ENCODE results near the gene OSBPL6.
"Not testable (repeated sequence)": the region's sequence is repeated elsewhere in the genome, so short reads cannot be mapped to it uniquely, and the experiment has no call there.

Gene OSBPL6

DNA sequence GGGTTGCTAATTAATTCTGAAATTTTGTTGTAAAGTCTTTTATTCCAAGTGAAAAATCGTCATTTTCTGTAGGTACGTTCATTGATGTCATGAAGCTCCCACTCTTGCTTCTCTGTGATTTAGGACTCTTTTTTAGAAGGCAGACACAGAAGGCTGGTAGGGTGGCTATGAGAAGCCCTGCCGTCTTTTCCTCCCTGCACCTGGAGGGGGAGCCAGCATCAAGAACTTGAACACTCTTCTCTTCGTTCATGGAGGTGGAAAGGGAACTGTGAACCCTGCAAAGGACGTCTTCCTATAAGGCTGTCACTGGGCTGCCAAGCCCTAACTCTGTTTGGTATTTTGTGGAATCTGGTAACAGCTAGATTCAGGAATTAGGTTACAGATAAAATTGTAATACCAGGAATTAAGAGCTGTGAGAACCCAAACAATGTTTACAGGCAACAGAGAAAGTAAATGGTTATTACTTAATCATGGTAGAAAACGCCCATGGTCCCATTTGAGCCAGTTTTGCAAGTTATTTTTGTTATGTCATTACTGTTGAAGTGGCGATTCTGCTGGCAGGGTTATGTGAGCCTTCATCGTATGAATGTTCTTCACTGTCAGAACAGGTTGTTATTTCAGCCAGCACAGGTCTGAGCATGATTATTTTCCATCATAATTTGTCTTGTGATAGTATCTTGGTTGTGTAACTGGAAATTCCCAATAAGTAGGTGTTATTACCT, 112.2 kb downstream of the OSBPL6 start:
- DNase-seq, result peak; percentile 4

DNA sequence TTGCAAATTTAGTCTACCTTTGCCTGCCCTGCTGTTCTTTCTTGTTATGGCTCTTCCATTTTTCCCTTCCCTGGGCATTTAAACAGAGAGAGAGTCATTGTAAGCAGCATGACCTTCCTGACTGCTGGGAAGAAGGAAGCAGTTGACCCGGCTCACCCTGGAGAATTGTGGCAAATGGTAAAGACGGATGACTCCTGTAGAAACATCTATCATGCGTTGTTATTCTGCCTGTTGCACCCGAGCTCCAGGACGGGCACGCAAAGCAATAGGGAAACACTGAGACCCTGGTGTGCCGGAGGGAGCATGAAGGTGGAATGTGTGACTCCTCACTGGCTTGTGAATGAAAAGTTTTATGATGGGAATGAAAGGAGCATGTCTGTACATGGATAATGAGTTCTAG, 113.3 kb downstream of the OSBPL6 start:
- DNase-seq, result no peak

DNA sequence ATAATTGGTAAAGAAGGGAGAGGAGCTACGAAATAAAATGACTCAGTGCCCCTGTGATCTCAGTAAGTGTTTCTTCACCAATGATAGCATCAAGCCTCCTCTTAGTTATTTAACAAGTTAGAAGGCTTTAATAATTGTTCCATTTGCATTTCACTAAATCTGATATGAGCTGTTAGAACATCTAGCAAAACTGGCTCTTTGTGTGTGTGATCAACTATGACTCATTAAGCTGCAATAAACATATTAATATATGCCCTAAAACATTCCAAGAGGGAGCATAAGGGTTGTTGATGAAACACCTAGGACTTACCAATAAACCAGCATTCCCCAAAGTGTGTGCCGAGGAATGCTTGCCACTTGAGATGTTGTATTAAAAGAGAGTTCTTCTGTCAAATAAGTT, 115.2 kb downstream of the OSBPL6 start:
- DNase-seq, result no peak

DNA sequence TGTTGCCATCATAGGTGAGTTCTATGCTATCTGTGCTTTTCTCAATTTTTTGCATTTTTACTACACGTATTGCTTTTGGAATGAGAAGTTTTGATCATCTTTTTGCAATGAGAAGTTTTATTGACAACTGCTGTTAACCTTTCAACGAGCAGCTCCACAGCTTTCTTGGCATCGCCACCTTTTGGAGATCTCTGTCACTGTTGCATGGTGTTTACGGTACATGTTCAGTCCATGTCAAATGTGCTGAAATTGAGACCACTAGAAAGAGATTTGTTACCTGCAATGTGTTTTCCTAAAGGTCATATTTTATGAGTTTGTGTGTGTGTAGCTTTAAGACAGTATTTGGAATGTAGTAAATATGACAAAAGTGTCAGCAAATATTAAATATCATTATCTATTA, 120.8 kb downstream of the OSBPL6 start:
- DNase-seq, result no peak

DNA sequence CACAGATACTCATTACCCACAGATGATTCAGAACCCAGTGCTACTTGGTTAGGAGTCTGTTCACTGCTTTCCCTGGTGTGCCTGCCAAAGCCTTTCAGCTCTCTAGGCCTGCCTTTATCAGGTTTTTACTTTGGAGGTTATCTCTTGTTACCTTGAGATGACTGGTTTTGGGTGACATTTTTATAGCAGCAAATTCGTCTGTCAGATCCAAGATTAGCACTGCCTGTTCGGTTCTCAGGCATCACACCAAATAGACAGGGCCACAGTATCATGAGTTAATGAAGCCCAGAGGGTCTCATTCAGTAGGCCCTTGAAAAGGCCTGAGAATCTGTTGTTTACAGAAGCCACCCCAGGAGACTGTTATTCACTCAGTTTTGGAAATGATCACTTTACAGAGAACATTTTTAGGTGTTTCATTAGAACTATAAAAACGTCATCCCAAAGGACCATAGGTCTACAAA, 121.2 kb downstream of the OSBPL6 start:
- no peak for DNase-seq

DNA sequence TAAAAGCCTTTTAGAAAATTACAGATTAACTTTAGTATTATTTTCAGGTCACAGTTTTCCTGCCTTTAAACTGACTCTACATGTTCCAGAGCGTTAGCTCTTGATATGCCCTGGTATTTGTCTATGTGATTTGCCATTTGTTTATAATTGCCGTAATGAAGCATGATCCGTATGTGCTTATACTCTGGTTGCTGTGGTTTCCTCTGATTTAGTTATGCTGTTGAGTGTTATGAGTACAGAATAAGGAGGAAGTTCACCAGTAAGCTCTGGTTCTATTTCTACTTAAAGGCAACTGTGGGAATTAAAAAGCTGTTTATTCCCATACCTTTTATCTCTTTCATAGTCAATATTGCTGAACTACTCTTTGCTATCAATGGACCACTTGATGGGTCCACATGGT, 123.5 kb downstream of the OSBPL6 start:
- DNase-seq, result no peak

DNA sequence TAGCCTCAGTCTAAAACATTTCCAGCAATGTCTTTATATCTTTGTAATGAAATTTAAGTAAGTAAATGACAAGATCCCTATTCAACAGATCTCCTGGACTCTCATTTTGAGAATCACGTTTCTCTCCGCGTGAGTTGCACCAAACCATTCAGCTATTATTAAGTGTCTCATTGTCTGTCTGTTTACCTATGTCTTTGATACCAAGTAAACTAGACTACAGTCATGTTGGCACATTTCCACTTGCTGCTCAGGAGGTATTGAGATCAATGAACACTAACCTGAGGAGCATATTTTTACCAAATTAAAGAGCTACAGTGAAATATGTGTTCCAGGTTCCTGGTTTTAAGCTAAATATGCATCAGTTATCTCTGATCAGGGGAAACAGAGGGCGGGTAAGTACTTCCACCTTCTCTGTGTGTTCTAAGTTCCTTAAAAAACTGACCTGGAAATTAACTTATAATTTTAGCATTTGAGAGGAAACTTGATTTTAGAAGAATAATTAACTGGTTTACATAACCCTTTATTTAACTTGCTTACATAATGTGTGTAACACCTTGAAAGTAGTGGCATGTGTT, 125.8 kb downstream of the OSBPL6 start:
- DNase-seq, result no peak

DNA sequence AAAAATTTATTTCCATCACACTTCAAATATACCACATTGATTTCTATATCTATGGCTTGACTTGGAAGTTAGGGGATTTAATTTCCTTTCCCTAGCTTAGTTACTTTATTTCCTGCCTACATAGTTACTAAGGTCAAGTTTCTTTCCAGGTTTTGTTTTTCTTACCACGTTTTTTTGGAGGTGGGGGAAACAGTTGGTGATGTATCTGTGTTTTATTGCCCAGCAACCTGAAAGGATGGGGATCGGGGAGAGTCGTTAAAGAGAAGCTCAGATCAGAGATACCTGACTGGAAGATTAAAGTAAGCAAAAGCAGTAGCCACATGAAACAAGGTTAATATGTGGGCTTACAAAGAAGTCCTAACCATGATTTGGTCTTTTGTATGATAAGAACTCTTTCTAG, 127.8 kb downstream of the OSBPL6 start:
- DNase-seq, result no peak

DNA sequence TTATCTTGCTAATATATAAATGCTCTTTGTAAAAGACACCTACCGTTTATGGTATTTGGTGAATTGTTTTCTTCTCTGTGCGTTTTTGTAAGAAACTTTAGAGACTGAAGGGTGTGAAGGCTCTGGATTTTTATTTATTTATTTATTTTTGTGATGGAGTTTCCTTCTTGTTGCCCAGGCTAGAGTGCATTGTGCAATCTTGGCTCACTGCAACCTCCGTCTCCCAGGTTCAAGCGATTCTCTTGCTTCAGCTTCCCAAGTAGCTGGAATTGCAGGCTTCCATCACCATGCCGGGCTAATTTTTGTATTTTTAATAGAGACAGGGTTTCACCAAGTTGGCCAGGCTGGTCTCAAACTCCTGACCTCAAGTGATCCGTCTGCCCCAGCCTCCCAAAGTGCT, 129.0 kb downstream of the OSBPL6 start:
- DNase-seq, result not testable (repeated sequence)

DNA sequence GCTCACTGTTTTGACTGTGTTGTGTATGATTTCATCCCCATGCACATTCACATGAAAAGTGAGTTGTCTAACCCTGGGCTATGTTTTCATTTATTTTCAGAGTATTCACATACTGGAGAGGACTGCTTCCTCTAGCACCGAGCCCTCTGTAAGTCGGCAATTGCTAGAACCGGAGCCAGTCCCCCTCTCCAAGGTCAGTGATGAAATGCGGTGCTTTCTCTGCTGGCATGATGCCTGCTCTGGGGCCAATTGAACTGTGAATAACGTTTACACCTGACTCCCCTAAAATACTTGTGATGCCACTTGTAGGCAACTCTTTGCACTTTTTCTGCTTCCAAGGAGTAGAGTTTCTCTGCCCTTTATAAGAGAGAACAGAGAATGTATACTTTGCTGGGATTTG, 129.8 kb downstream of the OSBPL6 start:
- no peak for DNase-seq

DNA sequence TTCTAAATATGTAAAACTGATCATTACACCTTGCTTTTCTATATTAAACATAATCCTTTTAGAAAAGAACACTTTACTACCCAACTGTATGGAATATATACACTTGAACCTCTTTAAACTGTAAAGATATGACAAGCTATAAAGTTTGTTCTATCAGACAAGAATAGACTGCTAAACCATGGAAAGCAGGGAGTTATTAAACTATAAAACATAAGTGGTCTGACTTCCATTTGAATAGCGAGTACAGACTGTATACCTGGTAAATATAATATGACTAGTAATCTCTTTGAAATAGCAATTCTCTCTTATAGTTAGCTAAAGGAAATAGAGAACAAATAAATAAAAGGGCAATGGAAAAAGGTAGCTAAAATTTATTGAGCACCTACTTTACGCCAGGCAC, 131.0 kb downstream of the OSBPL6 start:
- no peak for DNase-seq

DNA sequence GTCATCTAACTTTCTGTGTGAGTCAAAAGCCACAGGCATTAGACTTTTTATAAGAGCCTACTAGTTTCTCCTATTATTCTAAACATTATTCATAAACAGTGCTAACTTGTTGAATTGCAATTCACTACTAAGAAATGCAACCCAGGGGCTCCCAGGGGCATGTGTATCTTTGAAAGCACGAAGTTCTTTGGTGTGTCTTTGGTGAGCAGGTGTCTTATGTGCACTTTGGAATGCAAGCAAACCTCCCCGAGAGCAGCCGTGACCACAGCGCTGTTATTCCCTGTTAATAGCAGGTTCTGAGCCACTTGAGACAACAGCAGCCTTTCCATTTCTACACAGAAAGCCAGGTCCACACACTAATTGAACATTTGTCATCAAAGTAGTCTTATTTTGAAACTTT, 133.2 kb downstream of the OSBPL6 start:
- no peak for DNase-seq

DNA sequence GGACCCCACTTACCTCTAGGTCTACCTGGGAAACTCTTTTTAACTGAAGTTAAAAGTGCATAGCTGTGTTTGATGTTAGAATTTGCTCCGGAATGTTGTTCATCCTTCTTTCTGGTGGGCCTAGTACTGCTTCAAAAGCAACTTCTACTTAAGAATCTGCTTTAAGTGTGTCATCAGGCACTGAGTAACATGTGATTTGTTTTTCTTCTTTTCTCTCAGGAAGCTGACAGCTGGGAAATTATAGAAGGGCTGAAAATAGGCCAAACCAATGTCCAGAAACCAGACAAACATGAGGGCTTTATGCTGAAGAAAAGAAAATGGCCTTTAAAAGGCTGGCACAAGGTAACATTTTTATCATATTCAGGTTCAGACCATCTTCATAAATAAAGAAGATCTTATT, 133.7 kb downstream of the OSBPL6 start:
- no peak for DNase-seq

DNA sequence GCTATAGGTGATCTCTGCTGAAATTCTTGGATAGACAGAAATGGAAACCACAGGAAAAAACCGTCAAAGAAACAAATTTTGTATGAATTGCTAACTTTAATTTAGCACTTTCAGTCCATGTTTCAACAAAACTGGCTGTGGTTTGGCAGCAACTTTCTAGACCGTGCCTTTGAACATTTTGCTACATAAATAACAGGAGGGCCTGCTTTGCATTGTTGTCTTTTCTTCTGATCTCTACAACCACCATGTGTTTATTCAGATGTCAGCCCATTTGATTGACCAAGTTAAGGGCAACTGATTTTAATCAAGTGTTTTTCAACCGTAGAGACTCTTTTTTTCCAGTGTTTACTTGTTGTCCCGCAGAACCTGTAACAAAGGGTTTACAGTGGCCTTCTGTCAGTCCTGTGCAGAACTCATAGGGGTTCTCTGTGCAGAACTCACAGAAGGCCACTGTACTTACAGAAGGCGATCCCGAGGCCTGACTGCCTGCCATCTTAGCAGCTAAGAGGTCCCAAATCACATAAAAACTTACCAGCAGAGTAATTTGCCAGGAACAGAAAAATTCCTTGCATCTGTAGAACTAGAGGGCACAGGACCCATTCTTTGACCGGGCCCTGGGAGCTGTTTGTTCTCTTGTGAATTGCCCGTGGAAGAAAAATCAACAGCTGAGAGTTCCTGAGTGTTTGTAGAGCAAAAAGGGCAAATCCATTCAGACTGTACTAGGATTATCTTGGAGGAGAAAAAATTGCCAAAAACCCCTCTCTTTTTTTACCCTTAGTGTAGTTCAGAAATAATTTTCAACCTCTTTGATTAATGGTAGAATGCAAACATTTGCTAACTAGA, 136.1 kb downstream of the OSBPL6 start:
- no peak for DNase-seq

DNA sequence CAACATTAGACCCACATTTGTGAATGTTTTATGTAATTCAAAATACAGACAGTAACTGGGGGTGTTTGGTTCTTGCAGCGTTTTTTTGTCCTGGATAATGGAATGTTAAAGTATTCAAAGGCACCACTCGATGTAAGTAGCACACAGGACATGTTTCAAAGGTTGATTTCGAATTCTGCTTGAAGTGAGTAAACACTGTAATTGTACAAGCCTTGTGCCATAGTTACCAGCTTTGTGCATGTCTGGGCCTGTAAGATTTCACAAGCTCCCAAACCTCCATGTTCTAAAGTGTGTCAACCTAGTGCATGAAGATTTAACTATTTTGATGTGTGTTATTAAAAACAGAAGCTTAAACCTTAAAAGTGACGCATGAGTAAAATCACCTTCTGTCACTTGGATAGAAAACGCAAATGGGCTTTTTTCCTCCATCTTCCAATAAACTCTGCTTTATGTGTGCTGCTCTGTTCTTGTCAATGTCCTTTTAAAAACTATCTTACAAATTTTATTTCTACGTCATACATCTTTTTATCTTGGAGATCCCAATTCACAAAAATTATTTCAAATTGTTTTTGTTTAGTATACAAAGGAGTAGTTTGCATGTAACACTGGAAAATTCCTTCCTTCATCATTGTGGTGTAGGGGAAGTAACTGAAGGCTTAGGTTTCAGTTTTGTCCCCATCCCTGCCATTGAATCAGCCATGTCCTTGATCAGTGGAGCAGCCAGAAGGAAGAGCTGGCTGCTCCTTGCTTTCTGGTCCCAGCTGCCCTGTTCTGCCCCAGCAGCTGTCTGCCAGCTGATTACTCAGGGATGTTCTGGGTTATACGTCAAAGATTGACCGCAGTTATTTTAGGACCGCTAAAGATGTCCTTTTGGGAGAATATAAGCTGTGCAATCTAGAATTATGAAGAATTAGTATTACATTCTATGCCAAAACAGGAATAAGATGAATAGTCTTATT, 137.4 kb downstream of the OSBPL6 start:
- no peak for DNase-seq

DNA sequence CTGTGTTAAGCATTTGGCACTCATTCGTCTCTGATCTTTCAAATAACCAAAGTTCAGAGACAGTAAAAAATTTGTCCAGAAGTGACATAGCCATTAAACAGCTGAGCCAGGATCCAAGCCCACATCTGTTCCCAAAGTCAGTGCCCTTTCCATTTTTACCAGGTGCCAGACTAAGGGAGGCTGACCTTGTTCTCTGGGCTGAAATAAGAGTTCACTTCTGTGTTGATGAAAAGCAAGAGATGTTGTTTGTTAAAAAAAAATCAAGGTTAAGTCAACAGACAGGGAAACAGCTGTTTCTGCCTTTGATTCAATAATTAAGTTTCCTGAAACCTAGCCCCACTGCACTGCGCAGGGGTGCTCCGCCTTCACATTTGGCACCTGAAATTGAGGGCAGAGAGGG, 139.5 kb downstream of the OSBPL6 start:
- no peak for DNase-seq

DNA sequence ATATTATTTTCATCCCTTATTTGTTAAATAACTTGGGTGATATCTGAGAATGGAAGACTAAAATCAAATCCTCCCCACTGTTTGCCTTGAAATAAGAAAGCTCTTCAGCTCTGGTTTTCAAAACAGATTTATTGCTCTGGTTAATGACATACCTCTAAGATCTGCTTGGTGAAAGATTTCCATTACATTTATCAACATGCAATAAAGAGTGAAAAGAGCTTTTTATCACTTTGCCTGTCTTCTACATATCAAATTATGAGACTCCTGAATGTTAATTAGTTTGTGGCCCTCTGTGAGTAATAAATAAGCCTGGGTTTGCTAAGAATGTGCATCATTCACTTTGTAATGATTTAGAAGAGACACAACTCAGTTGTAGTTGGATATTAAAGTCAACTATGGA, 140.9 kb downstream of the OSBPL6 start:
- no peak for DNase-seq

DNA sequence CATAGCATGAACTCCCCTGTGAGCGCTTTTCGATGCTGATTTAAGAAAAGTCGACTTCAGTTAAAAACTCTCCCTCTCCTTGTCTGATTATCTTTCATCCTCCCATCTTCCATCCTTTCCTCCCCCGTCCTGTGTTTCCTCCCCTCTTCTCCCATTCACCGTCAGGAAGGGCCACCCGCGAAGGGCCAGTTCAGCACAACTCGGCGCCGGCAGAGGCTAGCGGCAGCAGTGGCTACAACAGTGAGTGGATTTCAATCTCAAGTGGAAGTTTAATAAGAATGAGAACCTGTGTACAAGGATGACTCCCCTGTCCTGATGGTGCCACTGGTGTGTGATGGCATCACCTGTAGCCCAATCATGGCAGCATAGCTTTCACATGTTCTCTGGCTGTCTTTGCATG, 149.8 kb downstream of the OSBPL6 start:
- no peak for DNase-seq

DNA sequence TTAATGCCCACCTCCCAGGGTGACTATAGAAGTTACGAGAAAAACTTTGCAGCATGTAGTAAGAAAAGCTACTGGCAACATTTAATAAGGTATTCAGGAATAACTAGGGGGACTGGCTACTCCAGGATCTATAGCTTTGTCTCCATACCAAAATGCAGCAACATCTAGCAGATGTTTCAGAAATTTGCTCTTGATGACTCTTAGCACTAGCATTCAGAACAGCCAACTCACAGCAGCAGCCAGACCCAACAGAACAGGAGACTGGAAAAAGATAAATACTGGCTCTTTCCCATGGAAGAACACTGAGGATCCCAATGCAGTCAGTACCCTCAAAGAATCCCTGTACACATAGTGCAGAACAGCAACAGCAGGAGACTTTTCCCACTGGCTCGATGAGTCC, 151.6 kb downstream of the OSBPL6 start:
- DNase-seq, result no peak

DNA sequence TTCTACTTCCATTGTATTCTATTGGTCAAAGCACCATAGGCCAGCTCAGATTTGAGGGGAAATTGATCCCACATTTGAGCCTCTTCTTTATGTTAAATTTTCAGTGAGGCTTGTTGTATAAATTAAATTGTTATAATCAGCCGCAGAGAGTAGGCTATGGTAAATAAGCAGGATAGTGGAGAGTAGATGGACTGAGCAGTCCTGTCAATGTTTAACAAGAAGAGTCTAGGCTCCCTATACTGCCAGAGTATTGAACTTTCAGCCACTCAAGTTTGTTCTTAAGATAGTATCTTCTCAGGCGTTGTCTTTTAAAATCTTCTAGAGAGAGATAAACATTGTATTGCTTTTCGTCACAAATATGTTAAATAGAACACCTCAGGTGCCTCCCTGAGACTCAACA, 155.7 kb downstream of the OSBPL6 start:
- no peak for DNase-seq

DNA sequence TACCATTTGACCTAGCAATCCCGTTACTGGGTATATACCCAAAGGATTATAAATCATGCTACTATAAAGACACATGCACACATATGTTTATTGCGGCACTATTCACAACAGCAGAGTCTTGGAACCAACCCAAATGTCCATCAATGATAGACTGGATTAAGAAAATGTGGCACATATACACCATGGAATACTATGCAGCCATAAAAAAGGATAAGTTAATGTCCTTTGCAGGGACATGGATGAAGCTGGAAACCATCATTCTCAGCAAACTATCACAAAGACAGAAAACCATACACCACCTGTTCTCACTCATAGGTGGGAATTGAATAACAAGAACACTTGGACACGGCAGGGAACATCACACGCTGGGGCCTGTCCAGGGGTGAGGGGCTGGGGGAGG, 163.4 kb downstream of the OSBPL6 start:
- DNase-seq, result not testable (repeated sequence)

DNA sequence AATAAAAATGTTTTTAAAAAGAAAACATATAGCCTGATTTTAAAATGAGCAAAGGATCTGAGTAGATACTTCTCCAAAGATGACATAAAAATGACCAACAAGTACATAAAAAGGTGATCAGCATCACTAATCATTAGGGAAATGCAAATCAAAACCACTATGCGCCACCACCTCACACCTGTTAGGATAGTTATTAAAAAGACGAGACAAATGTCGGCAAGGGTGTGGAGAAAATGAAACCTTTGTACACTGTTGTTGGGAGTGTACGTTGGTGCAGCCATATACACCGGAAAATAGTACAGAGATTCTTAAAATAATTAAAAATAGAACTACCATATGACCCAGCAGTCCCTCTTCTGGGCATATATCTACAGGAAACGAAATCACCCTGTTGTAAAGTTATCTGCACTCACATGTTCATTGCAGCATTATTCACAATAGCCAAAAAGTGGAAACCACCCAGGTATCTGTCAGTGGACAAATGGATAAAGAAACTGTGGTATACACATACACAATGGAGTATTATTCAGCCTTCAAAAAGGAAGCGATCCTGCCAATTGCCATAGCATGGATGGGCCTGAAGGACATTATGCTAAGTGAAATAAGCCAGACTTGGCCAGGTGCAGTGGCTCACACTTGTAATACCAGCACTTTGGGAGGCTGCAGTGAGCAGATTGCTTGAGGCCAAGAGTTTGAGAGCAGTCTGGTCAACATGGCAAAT, 165.0 kb downstream of the OSBPL6 start:
- no peak for DNase-seq

Data from effector CD8-positive, alpha-beta T cell (primary cell).